ENCODE measurements around the gene SYDE2.
"Not testable (repeated sequence)": the region's sequence is repeated elsewhere in the genome, so short reads cannot be mapped to it uniquely, and the experiment has no call there.

SYDE2 gene

DNA sequence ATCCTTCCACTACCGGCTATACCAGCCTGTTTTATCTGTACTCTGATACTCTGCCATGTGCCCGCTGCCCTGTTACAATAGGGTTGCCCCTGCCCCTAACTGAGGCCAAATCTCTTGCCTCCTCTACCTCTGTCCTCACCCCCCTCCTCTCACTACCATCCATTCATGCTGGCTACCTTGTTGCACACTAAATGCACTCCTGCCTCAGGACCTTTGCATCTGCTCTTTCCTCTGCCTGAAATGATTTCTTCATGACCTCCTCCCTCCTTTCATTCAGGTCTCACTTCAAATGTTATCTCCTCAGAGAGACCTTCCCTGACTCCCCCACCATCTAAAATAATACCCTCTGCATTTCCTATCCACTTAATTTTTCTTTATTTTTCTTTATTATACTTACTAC lies 7.7 kb upstream of the SYDE2 start:
- ATAC-seq, result no peak

DNA sequence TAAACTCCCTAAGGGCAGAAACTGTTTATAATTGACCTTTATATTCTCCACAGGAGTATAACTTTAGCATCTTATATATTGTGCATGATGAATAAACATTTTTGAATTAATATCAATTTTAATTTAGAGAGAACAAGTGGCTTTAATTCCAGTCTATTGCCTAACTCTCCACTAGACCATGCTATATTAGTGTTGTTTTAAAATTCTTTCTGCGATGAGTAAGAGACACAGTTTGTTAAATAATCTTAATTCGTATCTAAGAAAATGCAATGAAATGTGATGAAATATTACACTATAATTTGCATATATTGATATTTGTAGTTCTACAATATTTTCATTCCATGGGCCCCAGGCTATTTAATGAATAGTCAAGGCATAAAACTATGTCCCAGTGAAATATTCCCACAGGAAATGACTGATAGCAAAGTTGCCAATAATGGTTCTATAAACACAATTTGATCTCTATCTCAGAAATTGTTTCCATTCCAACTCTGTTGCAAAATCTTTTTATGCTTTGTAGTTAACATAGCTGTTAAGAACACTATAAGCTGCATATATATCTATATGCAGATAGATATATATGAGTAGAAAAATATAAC lies 2.9 kb upstream of the SYDE2 start:
- no peak for ATAC-seq

DNA sequence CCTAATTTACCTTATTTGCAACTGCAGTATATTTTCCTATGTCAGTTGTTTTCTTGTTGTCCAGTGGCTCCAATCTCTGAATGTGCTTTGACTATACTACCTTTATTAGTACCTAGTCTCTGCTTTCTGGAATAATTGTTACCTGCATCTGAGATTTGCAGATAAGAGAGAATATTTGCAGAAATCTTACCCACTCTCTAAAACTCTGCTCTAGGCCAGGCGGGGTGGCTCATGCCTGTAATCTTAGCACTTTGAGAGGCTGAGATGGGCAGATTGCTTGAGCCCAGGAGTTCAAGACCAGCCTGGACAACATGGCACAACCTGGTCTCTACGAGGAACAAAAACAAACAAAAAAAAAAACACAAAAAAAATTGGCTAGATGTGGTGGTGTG lies 2.0 kb upstream of the SYDE2 start:
- no peak for ATAC-seq

DNA sequence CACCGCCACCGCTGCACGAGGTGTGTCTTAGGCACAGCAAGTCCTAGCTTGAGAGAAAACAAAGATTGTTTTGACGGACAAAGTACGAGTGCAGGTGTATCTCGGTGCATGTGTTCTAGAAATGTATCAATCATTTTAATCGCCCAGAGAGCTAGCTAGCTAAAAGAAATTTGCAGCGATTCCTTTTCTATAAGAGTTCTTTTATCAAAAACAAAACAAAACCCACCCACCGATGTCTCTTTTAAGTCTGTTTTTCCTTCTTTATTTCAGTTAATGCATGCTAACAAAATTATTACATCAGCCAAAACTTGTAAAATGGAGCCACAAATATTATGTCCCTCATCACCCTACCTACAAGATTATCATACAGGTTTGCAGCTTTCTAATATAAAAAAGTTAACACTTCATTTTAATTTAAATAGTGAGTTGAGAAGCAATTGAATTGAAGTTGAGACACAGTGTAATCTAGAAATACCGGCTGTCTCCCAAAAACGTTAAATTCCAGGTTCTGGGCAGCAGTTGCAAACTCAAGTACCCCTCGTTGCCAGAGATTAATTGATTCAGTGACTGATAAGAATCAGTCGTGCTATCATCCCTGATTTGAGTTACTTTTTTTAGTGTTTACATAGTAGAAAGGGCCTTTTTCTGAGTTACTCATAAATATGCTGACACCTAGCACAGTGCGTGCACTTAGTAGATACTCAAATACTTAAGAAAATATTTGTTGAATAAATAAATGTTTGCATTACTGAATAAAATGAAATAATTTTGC lies 1.5 kb upstream of the SYDE2 start:
- ATAC-seq, result no peak

DNA sequence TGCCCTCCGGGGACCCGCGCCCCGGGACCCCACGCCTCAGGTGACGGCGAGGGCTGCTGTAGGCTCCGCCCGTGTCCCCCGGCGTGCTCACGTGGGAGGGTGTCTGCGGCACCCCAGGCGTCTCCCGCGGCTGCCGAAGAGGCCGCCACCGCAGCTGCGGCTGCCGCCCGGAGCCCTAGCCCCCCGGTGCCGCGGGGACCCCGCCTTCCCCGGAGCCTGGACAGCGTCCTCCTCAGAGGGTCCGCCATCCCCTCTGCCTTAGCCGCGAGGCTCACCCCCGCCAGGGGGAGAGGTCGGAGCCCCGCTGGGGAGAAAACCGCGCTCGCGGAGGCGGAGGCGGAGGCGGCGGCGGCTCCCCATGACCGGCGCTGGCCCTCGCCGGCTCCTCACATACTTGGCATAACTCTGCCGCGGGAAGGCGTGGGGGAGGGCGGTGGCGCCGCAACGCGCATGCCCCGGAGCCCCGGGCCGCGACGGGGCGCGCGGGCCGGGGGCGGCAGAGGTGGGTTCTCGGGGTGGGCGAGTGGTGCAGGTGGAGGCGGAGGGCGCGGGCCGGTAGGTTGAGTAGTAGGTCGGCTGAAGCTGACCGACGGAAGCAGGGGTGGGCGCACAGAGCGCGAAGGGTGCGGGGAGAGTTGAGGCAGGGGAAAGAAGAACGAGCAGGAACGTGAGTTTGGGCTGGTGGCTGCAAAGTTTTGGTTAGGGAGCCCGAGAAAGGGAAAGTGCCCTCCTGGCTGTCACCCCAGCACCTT lies 700 bp upstream of the SYDE2 start:
- ATAC-seq, result peak; percentile 62 to 70

DNA sequence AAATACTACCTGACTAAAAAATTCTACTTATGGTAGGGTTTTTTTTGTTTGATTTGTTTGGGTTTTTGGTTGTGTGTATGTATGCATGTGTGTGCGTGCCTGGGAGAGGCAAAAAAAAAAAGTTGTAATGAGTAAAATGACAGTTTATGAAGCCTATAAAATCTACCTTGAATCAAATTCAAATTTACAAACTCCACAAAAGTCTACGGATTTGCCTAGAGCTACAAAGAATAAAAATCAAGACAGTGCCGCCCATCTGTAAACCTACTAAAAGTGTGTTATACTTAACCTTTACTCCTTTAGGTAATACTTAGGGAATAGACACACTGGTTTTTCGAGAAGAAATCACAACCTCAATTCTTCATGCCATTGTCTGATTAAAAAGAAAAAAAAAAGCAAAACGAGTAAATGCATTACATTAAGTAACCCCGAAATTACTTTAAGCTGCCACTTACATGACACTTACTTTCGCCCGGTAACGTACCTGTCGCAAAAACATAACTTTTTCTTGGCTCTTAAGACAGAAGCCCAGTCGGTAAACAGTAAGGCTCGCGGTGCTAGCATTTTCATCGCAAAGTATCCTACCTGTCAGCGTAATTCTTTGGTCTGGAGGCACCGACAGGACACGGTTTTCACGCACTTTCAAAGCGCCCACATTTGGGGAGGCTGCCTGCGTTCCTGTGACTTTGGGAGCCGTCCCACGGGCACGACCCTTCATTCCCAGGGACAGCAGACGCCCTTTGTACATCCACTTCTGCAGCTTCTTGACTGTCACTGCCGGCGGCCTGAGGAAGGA lies 951 bp downstream of the SYDE2 start:
- ATAC-seq, result no peak

DNA sequence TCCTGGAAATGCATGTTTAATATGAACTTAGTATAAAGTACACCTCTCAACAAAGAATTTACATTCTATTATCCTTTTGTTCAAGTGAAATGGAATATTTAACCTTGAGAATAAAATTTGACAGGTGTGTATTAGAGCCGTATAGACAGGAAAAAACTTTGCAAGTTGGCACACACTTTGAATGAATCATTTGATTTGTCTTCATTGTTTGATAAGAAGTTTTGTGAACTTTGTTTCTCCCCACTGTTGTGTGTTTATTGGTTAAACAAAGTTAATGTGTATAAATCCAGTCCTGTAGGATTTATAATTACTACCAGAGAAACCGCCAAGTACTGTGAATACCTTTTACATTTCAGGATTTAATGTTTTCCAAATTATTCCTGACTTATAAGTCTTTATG lies 2.0 kb downstream of the SYDE2 start:
- ATAC-seq, result no peak

DNA sequence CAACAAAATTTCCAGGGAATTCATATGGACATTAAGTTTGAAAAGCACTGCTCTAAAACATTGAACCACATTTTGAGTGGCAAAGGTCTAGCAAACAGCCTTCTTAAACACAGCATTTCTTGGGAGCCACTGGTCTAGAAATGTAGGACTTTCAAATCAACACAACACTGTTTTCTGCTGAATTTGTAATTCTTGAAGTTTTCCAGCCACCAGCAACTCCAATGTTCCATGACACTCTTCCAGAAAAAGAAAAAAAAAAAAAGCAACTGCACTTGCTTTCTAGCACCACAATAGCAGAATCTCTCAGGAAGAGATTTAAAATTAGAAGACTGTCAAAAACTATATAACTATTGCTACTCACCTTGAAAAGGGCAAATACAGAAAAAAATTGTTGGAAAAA lies 4.5 kb downstream of the SYDE2 start:
- ATAC-seq, result no peak

DNA sequence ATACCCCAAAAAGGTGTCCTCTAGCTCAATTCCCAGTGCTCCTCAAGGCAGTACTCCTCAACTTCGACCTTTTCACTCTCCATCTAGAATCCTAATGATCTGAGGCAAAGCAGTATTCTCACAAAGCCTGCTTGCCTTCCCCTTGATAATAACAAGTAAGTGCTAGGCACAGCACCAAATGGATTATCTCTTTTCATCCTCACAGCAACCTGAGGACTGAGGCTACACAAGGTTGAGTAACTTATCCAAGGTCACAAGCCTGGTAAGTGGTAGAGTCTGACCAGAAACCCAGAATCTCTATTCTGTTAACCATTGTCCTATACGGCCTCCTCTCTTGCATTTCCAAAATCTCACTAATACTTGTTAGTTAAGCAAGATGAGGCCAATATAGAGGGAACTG lies 5.1 kb downstream of the SYDE2 start:
- ATAC-seq, result no peak

DNA sequence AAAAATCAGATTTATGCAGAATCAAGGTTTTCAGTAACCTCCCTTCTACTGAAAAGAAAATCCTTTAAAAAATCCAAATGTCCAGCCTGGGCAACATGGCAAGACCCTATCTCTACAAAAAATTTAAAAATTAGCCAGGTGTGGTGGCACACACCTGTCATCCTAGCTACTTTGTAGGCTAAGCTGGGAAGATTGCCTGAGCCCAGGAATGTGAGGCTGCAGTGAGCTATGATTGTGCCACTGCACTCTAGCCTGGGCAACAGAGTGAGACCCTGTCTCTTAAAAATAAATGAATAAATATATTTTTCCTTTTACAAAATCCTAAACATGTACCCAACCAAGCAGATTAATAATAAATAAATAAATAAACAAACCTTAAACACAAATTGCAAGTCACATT lies 8.7 kb downstream of the SYDE2 start:
- ATAC-seq, result not testable (repeated sequence)

DNA sequence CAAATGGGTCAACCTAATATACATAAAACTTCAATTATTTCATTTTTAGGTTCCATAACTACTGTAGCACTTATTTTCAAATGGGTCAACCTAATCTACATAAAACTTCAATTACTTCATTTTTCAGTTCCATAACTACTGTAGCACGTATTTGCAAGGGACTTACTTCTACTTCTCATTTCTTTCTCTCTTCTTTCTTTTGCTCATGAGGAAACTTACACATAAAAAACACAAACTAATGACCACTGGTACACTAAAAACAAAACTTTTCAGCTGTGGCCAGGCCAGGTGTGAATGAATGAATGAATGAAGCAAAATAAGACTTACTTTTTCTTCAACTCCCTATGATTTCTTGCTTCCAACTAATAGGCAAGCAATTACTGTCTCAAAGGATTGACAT lies 11.7 kb downstream of the SYDE2 start:
- ATAC-seq, result no peak

DNA sequence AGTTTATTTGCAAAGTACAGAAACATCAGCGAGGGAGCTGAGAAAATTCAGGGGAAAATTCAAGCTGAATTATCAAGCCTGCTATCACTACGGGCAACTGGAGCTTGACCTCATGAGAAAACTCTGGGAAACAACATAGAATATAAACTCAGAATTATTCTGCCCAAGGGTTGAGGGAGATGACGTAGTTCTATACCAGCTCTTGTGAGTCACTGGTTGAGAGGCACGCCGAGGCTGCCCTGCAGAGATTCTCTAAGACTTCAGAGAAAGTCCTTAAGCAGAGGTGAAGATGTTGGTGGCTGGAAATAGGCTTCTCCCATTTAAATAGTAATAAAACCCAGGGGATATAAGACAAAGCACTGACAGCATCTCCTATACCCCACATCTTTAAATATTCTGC lies 12.3 kb downstream of the SYDE2 start:
- no peak for ATAC-seq

DNA sequence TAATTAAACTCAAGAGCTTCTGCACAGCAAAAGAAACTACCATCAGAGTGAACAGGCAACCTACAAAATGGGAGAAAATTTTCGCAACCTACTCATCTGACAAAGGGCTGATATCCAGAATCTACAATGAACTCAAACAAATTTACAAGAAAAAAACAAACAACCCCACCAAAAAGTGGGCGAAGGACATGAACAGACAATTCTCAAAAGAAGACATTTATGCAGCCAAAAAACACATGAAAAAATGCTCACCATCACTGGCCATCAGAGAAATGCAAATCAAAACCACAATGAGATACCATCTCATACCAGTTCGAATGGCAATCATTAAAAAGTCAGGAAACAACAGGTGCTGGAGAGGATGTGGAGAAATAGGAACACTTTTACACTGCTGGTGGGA lies 13.8 kb downstream of the SYDE2 start:
- ATAC-seq, result not testable (repeated sequence)

DNA sequence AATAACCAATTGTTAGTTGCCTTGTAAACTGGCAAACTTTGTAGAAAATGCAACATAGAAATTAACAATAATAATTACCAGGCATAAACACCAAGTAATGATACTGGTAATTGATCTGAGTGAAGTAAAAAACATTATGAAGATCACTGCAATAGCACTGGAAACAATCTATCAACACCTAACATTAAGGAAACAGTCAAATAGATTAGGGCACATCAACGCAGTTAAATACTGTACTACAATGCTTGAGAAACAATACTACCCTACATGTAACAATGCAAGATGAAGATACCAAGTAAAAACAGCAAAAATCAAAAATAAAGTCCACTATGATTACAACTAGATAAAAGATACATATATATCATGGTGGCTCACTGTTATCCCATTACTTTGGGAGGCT lies 16.6 kb downstream of the SYDE2 start:
- no peak for ATAC-seq

DNA sequence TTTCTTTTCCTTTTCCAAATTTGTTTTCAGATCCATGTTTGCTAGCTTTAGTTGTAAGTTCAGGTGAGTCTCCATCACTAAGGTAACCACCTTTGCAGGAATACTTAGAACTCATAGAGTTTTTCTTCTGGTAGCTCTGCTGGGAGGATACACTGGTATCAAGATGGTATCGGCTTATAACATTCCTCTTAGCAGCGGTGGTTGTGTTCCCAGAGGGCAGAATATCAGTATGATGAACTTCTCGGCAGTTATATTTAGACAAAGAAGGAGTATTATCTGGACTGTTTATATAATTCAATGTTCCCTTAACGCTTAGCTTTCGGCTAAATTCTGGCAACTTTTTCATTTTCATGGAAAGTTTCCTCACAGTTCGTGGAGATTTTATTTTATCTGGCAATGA lies 18.1 kb downstream of the SYDE2 start:
- ATAC-seq, result no peak

DNA sequence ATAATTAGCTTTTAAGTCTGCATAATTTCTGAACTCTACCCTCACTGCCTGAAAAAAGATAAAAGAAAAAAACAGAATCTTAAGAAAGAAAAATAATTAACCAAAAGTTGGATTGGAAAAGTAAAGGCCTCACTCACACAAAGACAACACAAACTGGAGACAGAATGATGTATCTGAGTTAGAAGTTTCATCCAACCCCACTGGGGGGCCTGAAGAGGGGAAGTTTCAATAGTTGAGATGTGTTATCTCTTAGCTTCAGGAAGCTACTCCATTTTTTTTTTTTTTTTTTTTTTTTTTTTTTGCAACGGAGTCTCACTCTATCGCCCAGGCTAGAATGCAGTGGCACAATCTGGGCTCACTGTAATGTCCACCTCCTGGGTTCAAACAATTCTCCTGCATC lies 19.9 kb downstream of the SYDE2 start:
- ATAC-seq, result no peak

DNA sequence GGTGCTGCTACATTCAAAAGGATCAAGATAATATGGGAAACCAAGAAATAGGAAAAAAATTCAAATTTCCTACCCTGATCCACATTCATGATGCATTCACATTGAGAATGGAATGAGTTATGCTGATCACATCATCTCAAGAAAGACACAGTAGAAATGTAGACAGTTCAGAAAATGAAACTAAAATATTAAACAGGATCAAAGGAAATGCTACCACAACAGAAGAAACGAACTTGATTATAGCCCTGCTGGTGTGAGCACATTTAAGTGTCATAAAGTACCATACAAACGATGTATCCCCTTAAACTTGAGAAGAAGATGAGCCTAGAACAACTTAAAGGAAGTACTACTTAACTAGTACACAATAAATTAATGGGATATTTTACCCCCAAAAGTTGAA lies 21.3 kb downstream of the SYDE2 start:
- peak; percentile 86 to 92 for ATAC-seq

DNA sequence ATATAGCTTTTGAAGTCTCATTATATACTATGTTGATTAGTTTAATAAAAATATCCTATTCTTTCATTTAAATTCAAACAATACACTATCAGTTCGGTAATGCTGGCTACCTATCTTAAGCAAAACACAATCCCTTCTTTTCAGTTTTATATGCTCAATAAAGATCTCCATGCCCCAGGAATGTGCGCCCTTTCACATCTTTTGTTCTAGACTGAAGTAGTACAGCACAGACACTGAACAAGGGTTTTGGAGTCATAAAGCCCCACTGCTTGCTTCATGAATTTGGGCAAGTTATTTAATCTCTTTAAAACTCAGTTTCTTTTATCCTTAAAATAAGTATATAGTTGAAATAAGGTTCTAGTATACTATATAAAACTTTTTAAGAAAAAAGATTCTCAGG lies 22.4 kb downstream of the SYDE2 start:
- no peak for ATAC-seq

DNA sequence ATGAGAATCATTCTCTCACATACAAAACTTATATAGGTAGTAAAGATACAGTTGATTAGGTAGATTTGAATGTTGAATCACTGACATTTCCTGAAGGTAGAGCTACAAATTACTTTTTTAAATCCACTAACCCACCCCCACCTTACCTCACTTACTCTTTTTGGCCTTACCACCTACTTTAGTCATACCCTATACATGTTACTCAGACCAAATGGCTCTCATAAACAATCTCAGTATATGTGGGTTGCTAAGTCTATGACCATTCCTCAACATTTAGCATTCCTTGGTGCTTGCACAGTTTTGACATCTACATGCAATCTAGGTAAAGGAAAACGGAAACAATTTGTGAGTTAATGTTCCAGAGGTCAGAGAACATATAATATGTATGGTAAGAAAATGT lies 26.3 kb downstream of the SYDE2 start:
- ATAC-seq, result no peak

DNA sequence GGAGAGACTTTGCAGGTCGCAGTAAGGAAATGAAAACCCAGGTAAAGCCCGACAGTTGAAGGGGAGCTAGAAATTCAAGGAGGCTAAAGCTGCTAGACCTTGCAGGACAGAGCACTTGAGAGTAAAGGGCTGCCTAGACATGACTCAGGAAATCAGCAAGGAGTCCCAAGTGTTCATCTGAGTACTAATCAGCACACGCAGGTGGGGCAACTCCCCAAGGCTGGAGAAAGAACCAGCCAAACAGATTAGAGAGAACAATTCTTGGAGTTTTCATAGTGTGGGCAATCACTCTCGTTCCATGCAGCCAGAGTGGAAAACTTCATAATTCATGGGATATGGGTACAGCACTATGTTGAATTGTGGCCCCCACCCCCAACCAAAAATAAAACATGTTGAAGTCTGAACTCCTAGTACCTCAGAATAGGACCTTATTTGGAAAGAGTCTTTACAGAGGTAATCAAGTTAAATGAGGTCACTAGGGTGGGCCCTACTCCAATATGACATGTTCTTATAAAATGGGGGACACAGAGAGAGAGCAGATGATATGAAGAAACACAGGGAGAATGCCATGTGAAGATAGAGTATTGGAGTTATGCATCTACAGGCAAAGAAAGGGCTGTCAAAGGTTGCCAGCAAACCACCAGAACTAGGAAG lies 28.0 kb downstream of the SYDE2 start:
- no peak for ATAC-seq

DNA sequence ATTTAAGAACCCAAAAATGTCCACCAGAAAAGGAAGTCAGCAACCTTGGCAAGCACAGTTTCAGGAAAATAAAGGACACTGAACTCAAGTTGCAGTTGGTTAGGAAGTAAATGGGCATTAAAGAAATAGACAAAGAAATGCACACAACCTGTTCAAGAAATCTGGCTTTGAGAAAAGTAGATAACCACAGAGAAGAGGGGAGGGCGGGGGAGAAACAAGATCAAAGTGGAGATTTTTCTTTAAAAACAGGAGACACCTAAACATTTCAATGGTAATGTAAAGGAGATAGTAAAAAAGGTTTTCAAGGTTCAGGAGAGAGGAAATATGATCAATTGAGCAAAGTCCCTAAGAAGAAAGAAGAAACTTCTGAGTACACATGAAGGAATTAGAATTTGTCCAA lies 29.1 kb downstream of the SYDE2 start:
- no peak for ATAC-seq

DNA sequence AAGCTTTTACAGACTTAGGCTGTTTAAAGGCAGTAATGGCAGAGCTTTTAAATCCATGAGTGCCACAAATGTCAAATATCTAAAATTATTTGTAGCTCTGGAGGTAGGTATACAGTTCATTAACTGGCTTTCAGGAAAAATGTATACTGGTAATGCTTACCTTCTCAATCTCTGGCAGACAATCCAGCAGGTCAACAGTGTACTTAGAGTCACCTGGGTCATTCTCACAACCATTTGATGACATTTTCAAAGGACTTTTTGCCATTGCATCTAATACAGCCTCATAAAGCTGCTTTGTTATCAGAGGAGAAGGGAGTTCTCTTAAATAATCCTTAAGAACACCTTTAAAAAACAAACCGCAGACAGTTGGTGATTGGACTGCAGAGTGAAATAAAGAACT lies 31.9 kb downstream of the SYDE2 start:
- no peak for ATAC-seq

DNA sequence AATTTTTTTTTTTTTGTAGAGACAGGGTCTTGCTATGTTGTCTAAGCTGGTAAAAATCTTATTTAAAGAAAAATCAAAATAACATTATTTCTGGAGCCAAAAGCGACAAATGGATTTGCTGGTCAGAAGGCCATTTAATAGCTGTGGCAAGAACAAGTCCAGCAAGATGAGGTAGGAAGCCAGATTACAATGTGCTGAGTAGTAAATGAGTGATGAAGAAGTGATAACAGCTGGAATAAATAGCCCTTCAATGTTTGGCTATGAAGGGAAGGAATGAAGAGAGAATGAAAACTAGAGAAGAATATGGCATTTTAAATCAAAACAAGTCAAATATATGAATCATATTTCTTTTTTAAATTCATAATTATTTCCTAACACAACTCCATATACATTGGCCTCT lies 34.5 kb downstream of the SYDE2 start:
- no peak for ATAC-seq

All from activated CD4-positive, CD25-positive, alpha-beta regulatory T cell treated with anti-CD3 and anti-CD28 coated beads, Interleukin-2, amount 50 U/mL, for 24 hours (primary cell).